Mesendoderm (in vitro differentiated cells): ENCODE measurements around the gene DIPK1A.

ENCODE experiments used
- DNase-seq: peaks from one replicate; pipeline ENCODE4 v3.0.0; 2013
- H2AK5ac ChIP-seq: 2 replicates; pipeline ENCODE4 v1.6.1; 2013; ENCODE audit warnings: low read length, inconsistent platforms
- H2BK120ac ChIP-seq: 2 replicates; pipeline ENCODE4 v1.6.1; 2013; ENCODE audit warnings: low read depth, mild to moderate bottlenecking, low read length, moderate library complexity, mixed read lengths
- H2BK15ac ChIP-seq: replicated peaks from 2 replicates; pipeline ENCODE4 v1.6.1; 2013; ENCODE audit warnings: low read depth, mild to moderate bottlenecking, moderate library complexity
- H2BK5ac ChIP-seq: 2 replicates; pipeline ENCODE4 v1.6.1; 2013; ENCODE audit warnings: low read length, inconsistent platforms
- H3K18ac ChIP-seq: 2 replicates; pipeline ENCODE4 v1.6.1; 2013; ENCODE audit warnings: mild to moderate bottlenecking, low read length, mixed read lengths
- H3K23ac ChIP-seq: one replicate; pipeline ENCODE4 v1.6.1; 2013; ENCODE audit warnings: low read length
- H3K27ac ChIP-seq: 2 replicates; pipeline ENCODE4 v1.5.1; 2013; ENCODE audit warnings: low read depth, mild to moderate bottlenecking, inconsistent platforms, low read length, moderate library complexity
- H3K27me3 ChIP-seq: 2 replicates; pipeline ENCODE4 v1.6.1; 2013; ENCODE audit warnings: low read length, control low read depth, mild to moderate bottlenecking, inconsistent platforms; ENCODE audit not compliant: insufficient read depth, poor library complexity
- H3K36me3 ChIP-seq: 2 replicates; pipeline ENCODE4 v1.6.1; 2013; ENCODE audit warnings: low read length, inconsistent platforms; ENCODE audit not compliant: control insufficient read depth, insufficient read depth
- H3K4ac ChIP-seq: one replicate; pipeline ENCODE4 v1.6.1; 2013; ENCODE audit warnings: low read depth, mild to moderate bottlenecking, low read length, moderate library complexity
- H3K4me1 ChIP-seq: 2 replicates; pipeline ENCODE4 v1.6.1; 2013; ENCODE audit warnings: low read depth, low read length, inconsistent platforms; ENCODE audit not compliant: control insufficient read depth
- H3K4me2 ChIP-seq: 2 replicates; pipeline ENCODE4 v1.6.1; 2013; ENCODE audit warnings: low read length
- H3K4me3 ChIP-seq: 2 replicates; pipeline ENCODE4 v1.5.1; 2013; ENCODE audit warnings: mild to moderate bottlenecking, low read length
- H3K56ac ChIP-seq: one replicate; pipeline ENCODE4 v1.6.1; 2013; ENCODE audit warnings: low read length
- H3K79me1 ChIP-seq: 2 replicates; pipeline ENCODE4 v1.6.1; 2013; ENCODE audit warnings: low read length, inconsistent platforms
- H3K79me2 ChIP-seq: 2 replicates; pipeline ENCODE4 v1.6.1; 2013; ENCODE audit warnings: mild to moderate bottlenecking, low read length; ENCODE audit not compliant: control insufficient read depth, insufficient read depth
- H3K9ac ChIP-seq: 2 replicates; pipeline ENCODE4 v1.6.1; 2013; ENCODE audit warnings: low read length, inconsistent platforms
- H4K5ac ChIP-seq: one replicate; pipeline ENCODE4 v1.6.1; 2013; ENCODE audit warnings: low read length
- H4K8ac ChIP-seq: one replicate; pipeline ENCODE4 v1.6.1; 2013; ENCODE audit warnings: low read depth, mild to moderate bottlenecking, control low read depth, low read length, moderate library complexity
- WGBS: extraction: QIAGEN DNeasy Blood & Tissue Kit; methylation state at CpG from one replicate; pipeline ENCODE4 v1.1.7; 2013; ENCODE audit warnings: low lambda C conversion rate, missing lambda C conversion rate; ENCODE audit not compliant: insufficient coverage; ENCODE audit errors: extremely low coverage; 5-methylcytosine and 5-hydroxymethylcytosine counted together

The DIPK1A gene

DNA sequence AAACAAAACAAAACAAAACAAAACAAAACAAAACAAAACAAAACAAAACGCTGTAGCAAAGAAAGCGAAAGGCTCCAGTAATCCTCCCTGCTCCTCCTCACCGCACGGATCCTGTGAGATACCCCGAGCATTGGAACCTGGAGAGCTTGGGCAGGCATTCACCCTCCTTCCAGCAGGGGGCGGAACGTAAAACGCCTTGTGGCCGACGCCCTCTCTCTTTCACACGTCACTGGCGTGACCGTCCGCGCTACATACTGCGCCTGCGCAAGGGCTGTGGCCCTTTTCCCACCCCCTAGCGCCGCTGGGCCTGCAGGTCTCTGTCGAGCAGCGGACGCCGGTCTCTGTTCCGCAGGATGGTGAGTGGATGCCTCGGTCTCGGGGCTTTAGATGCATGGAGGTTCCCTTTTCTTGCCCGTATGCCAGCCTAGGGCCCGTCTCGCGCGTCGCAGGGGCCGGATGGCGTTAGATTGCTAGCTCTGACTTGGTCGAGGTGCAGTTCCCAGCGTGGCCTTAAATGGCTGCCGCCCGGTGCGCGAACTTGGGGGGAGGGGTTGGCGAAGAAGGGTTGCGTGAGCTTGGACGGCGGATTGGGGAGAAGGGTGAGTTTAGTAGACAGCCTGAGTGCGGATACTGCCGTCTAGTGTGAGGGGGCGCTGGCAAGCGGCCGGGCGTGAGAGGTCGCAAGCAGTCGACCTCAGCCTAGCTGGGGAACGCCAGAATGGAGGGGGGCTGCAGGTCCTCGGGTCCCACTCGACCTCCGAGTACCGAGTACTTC, 129.3 kb downstream of the DIPK1A start, which contains the start of gene RPL5:
RPL5 (plus strand) TSS at position 279 of the 775 bp plus-strand sequence; CDS start at position 354, 75 bp downstream.
- Histone ChIP-seq H3K4ac (peak within 1 kb of the TSS; percentile 48), H2AK5ac (peak within 1 kb of the TSS; percentile 96), H3K36me3 (peaks cover 7% of the 10 kb centered on the region), H3K27ac (peak within 1 kb of the TSS; percentile 24), H3K79me2 (peaks cover 46% of the 10 kb centered on the region), H3K4me3 (peak within 1 kb of the TSS; percentile 99), H3K56ac (peak within 1 kb of the TSS; percentile 100), H3K79me1 (peaks cover 2% of the 10 kb centered on the region), H4K8ac (no peak within 1 kb of the TSS), H3K27me3 (no peaks in the 10 kb centered on the region), H3K18ac (peak within 1 kb of the TSS; percentile 11), H2BK15ac (no peak within 1 kb of the TSS), H3K4me1 (peaks cover 1% of the 10 kb centered on the region), H2BK120ac (no peak within 1 kb of the TSS), H3K23ac (peak within 1 kb of the TSS; percentile 90), H2BK5ac (peak within 1 kb of the TSS; percentile 91), H3K9ac (peak within 1 kb of the TSS; percentile 99), H4K5ac (peak within 1 kb of the TSS; percentile 89), H3K4me2 (peak within 1 kb of the TSS; percentile 72)
- WGBS: no CpG with 5 or more reads among the region's 57 CpGs
- DNase-seq: peak; percentile 98

GRCh38 chr1:92831368-92831761, 129.9 kb downstream of the DIPK1A start:
- H3K4me3 ChIP-seq: no peak overlapping the region
- DNase-seq: peak; percentile 27

GRCh38 chr1:92826792-92827191, 134.5 kb downstream of the DIPK1A start:
- Histone ChIP-seq H4K5ac (no peak overlapping the region), H2AK5ac (no peak overlapping the region), H3K18ac (no peak overlapping the region), H2BK15ac (no peak overlapping the region), H3K23ac (no peak overlapping the region), H3K4me1 (peaks cover 1% of the 10 kb centered on the region), H3K4me2 (no peak overlapping the region), H3K79me2 (no peaks in the 10 kb centered on the region), H3K36me3 (no peaks in the 10 kb centered on the region), H3K27me3 (no peaks in the 10 kb centered on the region), H3K27ac (no peak overlapping the region), H2BK5ac (no peak overlapping the region), H3K79me1 (no peaks in the 10 kb centered on the region), H3K4ac (no peak overlapping the region), H4K8ac (no peak overlapping the region), H3K56ac (no peak overlapping the region), H3K9ac (no peak overlapping the region), H3K4me3 (no peak overlapping the region), H2BK120ac (no peak overlapping the region)
- DNase-seq: no peak
- no CpG with 5 or more reads among the region's 6 CpGs for WGBS

More at GRCh38 chr1:92831368-92831761, 129.9 kb downstream of the DIPK1A start:
- Histone ChIP-seq H3K4ac (peak overlapping the region; percentile 48), H2BK120ac (no peak overlapping the region), H3K36me3 (peaks cover 7% of the 10 kb centered on the region), H4K8ac (no peak overlapping the region), H3K18ac (no peak overlapping the region), H2AK5ac (no peak overlapping the region), H3K27me3 (no peaks in the 10 kb centered on the region), H2BK15ac (no peak overlapping the region), H3K9ac (peak overlapping the region; percentile 40), H3K79me1 (peaks cover 2% of the 10 kb centered on the region), H3K4me2 (no peak overlapping the region), H3K27ac (no peak overlapping the region), H3K23ac (no peak overlapping the region), H4K5ac (peak overlapping the region; percentile 89), H3K56ac (peak overlapping the region; percentile 68), H3K79me2 (peaks cover 43% of the 10 kb centered on the region), H3K4me1 (peaks cover 1% of the 10 kb centered on the region), H2BK5ac (no peak overlapping the region)
- no CpG with 5 or more reads among the region's 4 CpGs for WGBS

- Histone ChIP-seq H3K18ac (no peak overlapping the region), H2BK120ac (no peak overlapping the region), H3K9ac (no peak overlapping the region), H2BK5ac (no peak overlapping the region), H3K27me3 (no peaks in the 10 kb centered on the region), H4K5ac (no peak overlapping the region), H3K79me2 (no peaks in the 10 kb centered on the region), H3K4ac (no peak overlapping the region), H4K8ac (no peak overlapping the region), H3K4me2 (no peak overlapping the region), H2AK5ac (no peak overlapping the region), H3K56ac (no peak overlapping the region), H2BK15ac (no peak overlapping the region), H3K4me3 (no peak overlapping the region), H3K36me3 (no peaks in the 10 kb centered on the region), H3K27ac (no peak overlapping the region), H3K79me1 (no peaks in the 10 kb centered on the region), H3K4me1 (no peaks in the 10 kb centered on the region), H3K23ac (no peak overlapping the region)
- no CpG with 5 or more reads among the region's 3 CpGs for WGBS
- peak; percentile 34 for DNase-seq
Measured at GRCh38 chr1:92822879-92823278, 138.4 kb downstream of the DIPK1A start.

DNA sequence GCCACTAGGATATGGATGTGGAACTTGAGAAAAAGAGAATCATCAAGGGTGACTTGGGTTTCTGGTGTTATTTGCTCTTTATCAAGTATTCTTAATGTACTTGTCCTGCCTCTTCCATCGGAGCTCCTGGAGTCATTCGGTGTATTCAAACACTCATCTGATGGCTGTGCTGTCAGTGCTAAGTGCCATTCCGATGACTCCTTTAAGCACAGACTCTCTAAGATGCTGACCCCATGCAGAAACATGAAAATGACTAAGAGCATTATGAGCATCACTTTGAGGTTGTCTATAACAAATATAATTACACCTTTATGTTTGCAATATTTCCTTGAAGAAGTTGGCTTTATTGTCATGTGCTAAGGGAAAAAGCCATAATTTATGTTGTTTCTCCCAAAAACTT, 140.7 kb downstream of the DIPK1A start:
- Histone ChIP-seq H3K9ac (no peak overlapping the region), H3K79me2 (no peaks in the 10 kb centered on the region), H2BK5ac (no peak overlapping the region), H3K4me3 (no peak overlapping the region), H3K23ac (no peak overlapping the region), H3K4ac (no peak overlapping the region), H3K79me1 (no peaks in the 10 kb centered on the region), H2BK120ac (no peak overlapping the region), H3K27me3 (no peaks in the 10 kb centered on the region), H3K4me2 (no peak overlapping the region), H2AK5ac (no peak overlapping the region), H3K27ac (no peak overlapping the region), H2BK15ac (no peak overlapping the region), H3K18ac (no peak overlapping the region), H3K4me1 (no peaks in the 10 kb centered on the region), H3K36me3 (no peaks in the 10 kb centered on the region), H4K5ac (no peak overlapping the region), H3K56ac (no peak overlapping the region), H4K8ac (no peak overlapping the region)
- WGBS: no CpG with 5 or more reads among the region's 3 CpGs
- DNase-seq: no peak
